K562 (cell line): ENCODE measurements around the gene ACTL10. TPM values are rescaled to one million over a fixed set of nuclear protein-coding genes. Genes with fewer than 3 reads are reported as not detected.

Experiments used
- ATAC-seq: fragments of 200-7000 bp; cut with Tn5 transposase; 3 replicates; pipeline ENCODE4 v1.9.1; 2020; ENCODE audit warnings: moderate library complexity
- BruUV-seq: library from RNA; stranded (reverse); fragments of 400-500 nt; replicated peaks from 2 replicates; lab custom pipeline; 2021; lab: Mats Ljungman, UMichigan
- CTCF ChIA-PET: fragments of 300-600 bp; formaldehyde crosslinking; extraction: SDS; loops from one replicate; lab custom pipeline; 2021; ENCODE audit warnings: low intra/inter-chr PET ratio; lab: Yijun Ruan, JAX
- POLR2A ChIA-PET: fragments of 300-600, 350-650 bp; sonication (Branson Sonifier 250); formaldehyde crosslinking; extraction: SDS; loops from one replicate; lab custom pipeline; 2021; ENCODE audit warnings: antibody characterized with exemption, inconsistent platforms; lab: Yijun Ruan, JAX
- DNase-seq, 4 experiments: peaks; one replicate each; pipeline versions ENCODE4 v3.0.0 to v3.0.0-alpha.2; 2011 to 2018; ENCODE audit warnings: low spot score in 3 of 4, mixed read lengths in 3 of 4; ENCODE audit errors: extremely low read depth in 1 of 4
- FAIRE-seq: peaks from 2 replicates; lab custom pipeline; 2011; peaks lifted over from hg19 to GRCh38; lab: Jason Lieb, UNC
- H2AFZ ChIP-seq: 2 replicates; pipeline ENCODE4 v1.6.0; 2011; ENCODE audit warnings: low read depth, low read length, control low read depth, inconsistent platforms
- H3K27ac ChIP-seq: fragments of 200-600 bp; 3 replicates; pipeline ENCODE4 v1.8.0; 2011; ENCODE audit warnings: low read depth, mild to moderate bottlenecking, control low read depth, inconsistent platforms, low read length, moderate library complexity, mixed read lengths; ENCODE audit errors: extremely low read depth
- H3K27me3 ChIP-seq, 2 experiments: fragments of 300-600 bp in 1 of 2; 2 replicates in 1 of 2; 3 replicates in 1 of 2; pipeline versions ENCODE4 v1.6.0 to v1.8.0; 2011; ENCODE audit warnings: inconsistent platforms in 2 of 2, low read length in 2 of 2, mild to moderate bottlenecking in 1 of 2, mixed read lengths in 1 of 2, moderate library complexity in 1 of 2; ENCODE audit not compliant: control insufficient read depth in 2 of 2, insufficient read depth in 2 of 2
- H3K36me3 ChIP-seq: fragments of 300-600 bp; 3 replicates; pipeline ENCODE4 v1.8.0; 2011; ENCODE audit warnings: mild to moderate bottlenecking, low read length, inconsistent platforms; ENCODE audit not compliant: control insufficient read depth, insufficient read depth
- H3K4me1 ChIP-seq, 2 experiments: fragments of 200-600 bp in 1 of 2; replicated peaks in 1 of 2; 2 replicates in 1 of 2; 3 replicates in 1 of 2; pipeline versions ENCODE4 v1.5.1 to v1.8.0; 2011; ENCODE audit warnings: inconsistent platforms in 2 of 2, low read length in 2 of 2, mild to moderate bottlenecking in 1 of 2, mixed read lengths in 1 of 2, moderate library complexity in 1 of 2; ENCODE audit not compliant: control insufficient read depth in 2 of 2, insufficient read depth in 2 of 2
- H3K4me2 ChIP-seq: 2 replicates; pipeline ENCODE4 v1.6.1; 2011; ENCODE audit warnings: low read length, control low read depth, inconsistent platforms, mixed read lengths; ENCODE audit not compliant: insufficient read depth
- H3K4me3 ChIP-seq: fragments of 200-600 bp; sonication (generic), shearing (Covaris generic); 2 replicates; pipeline ENCODE4 v1.5.1; 2016; ENCODE audit warnings: control low read depth, inconsistent platforms
- H3K79me2 ChIP-seq: fragments of 200-600 bp; 3 replicates; pipeline ENCODE4 v1.8.0; 2011; ENCODE audit warnings: low read length, inconsistent platforms; ENCODE audit not compliant: control insufficient read depth, insufficient read depth
- H3K9ac ChIP-seq, 2 experiments: 2 replicates each; pipeline versions ENCODE4 v1.6.0 to v1.6.1; 2011; ENCODE audit warnings: low read depth in 2 of 2, low read length in 2 of 2, control low read depth in 1 of 2, inconsistent platforms in 1 of 2, mild to moderate bottlenecking in 1 of 2, mixed read lengths in 1 of 2; ENCODE audit not compliant: insufficient read depth in 1 of 2
- H3K9me1 ChIP-seq: one replicate; pipeline ENCODE4 v1.6.0; 2011; ENCODE audit warnings: inconsistent platforms, mild to moderate bottlenecking, low read length, moderate library complexity; ENCODE audit not compliant: control insufficient read depth, insufficient read depth
- H3K9me3 ChIP-seq: replicated peaks from 2 replicates; pipeline ENCODE4 v1.5.1; 2011; ENCODE audit warnings: low read depth, low read length, inconsistent platforms; ENCODE audit not compliant: control insufficient read depth, insufficient read depth
- H4K20me1 ChIP-seq: replicated peaks from 2 replicates; pipeline ENCODE4 v1.6.1; 2011; ENCODE audit warnings: low read length, inconsistent platforms, mixed read lengths; ENCODE audit not compliant: control insufficient read depth, insufficient read depth
- ETV5 ChIP-seq: sonication (generic); formaldehyde crosslinking; IDR thresholded peaks from 2 replicates; pipeline ENCODE4 v1.4.0; 2020; ENCODE audit warnings: low read depth, mild to moderate bottlenecking, missing genetic modification reagents
- MEF2D ChIP-seq: conservative IDR thresholded peaks from 2 replicates; pipeline ENCODE4 v1.6.1; 2016; ENCODE audit warnings: low read depth, missing genetic modification characterization, missing compliant biosample characterization
- PHF21A ChIP-seq: fragments of 450-650 bp; IDR thresholded peaks from 2 replicates; pipeline ENCODE4 v1.6.1; 2017; ENCODE audit warnings: low read depth, borderline replicate concordance
- PURB ChIP-seq: sonication (generic); formaldehyde crosslinking; IDR thresholded peaks from 2 replicates; pipeline ENCODE4 v1.9.0; 2021; ENCODE audit warnings: low read depth, mild to moderate bottlenecking, missing genetic modification reagents
- SOX6 ChIP-seq: fragments of 450-650 bp; IDR thresholded peaks from 2 replicates; pipeline ENCODE4 v1.6.1; 2014; ENCODE audit warnings: mild to moderate bottlenecking
- WHSC1 ChIP-seq: IDR thresholded peaks from one replicate; pipeline ENCODE4 v1.6.1; 2012; ENCODE audit warnings: low read length, control low read depth, inconsistent platforms
- ZBED1 ChIP-seq: IDR thresholded peaks from 2 replicates; pipeline ENCODE4 v1.6.1; 2014
- ZNF124 ChIP-seq: sonication (generic); formaldehyde crosslinking; IDR thresholded peaks from 2 replicates; pipeline ENCODE4 v1.8.1; 2022; ENCODE audit warnings: missing genetic modification reagents
- ZNF134 ChIP-seq: fragments of 250-450 bp; sonication (Bioruptor Pico); conservative IDR thresholded peaks from 2 replicates; pipeline ENCODE4 v1.4.0; 2020
- WGBS: fragments of 100-300 bp; shearing (Covaris generic); methylation state at CpG from one replicate; pipeline ENCODE4 v1.1.6; 2016; ENCODE audit warnings: low coverage, mixed read lengths; ENCODE audit not compliant: insufficient coverage; ENCODE audit errors: missing lambda C conversion rate; 5-methylcytosine and 5-hydroxymethylcytosine counted together
- in situ Hi-C: fragments of 300-500 bp; cut with MboI; formaldehyde crosslinking; loops from 4 replicates; pipeline ENCODE4 v1.15.0; 2018; ENCODE audit warnings: inconsistent platforms, mixed read lengths
- intact Hi-C: fragments of 100-400 bp; cut with micrococcal nuclease; formaldehyde crosslinking; loops from 2 replicates; pipeline ENCODE4 v1.14.2; 2022
- polyA plus RNA-seq, 8 experiments: library from polyadenylated mRNA; depleted of rRNA in 4 of 8; stranded (reverse) in 5 of 8; unstranded in 3 of 8; fragments of >200 nt; fragmentation: Nextera tagmentation in 2 of 8; fragmentation: Illumina TruSeq in 1 of 8; extraction: Ambion mirVana in 2 of 8; extraction: Trizol in 1 of 8; gene quantifications; 2 replicates each; pipeline versions ENCODE4 v1.2.1 to v1.2.3, GENCODE V29; 2011 to 2014; ENCODE audit warnings: inconsistent platforms in 1 of 8, missing spikeins in 1 of 8
- total RNA-seq, 7 experiments: library from RNA; depleted of rRNA in 6 of 7; stranded (reverse); fragments of >200 nt in 6 of 7; fragmentation: Illumina TruSeq in 2 of 7; extraction: Trizol in 2 of 7; gene quantifications; 2 replicates each; pipeline versions ENCODE4 v1.2.1 to v1.2.3, GENCODE V29; 2011 to 2021; ENCODE audit warnings: low replicate concordance in 1 of 7
- TF ChIP-seq, protein P1 (sequence below): sonication (generic); formaldehyde crosslinking; IDR thresholded peaks from 2 replicates; pipeline ENCODE4 v1.4.0; 2020; ENCODE audit warnings: mild to moderate bottlenecking, missing genetic modification reagents
- TF ChIP-seq, protein P2 (sequence below), 2 experiments: fragments of 450-650 bp in 1 of 2; sonication (generic) in 1 of 2; formaldehyde crosslinking in 1 of 2; IDR thresholded peaks in 1 of 2; conservative IDR thresholded peaks in 1 of 2; 2 replicates each; pipeline versions ENCODE4 v1.6.1 to v1.8.1; 2016 to 2023; ENCODE audit warnings: mild to moderate bottlenecking in 2 of 2, moderate library complexity in 2 of 2, inconsistent platforms in 1 of 2, missing genetic modification reagents in 1 of 2
- TF ChIP-seq, protein P3 (sequence below), 2 experiments: fragments of 450-650 bp; IDR thresholded peaks; 2 replicates each; pipeline ENCODE4 v1.6.1; 2018; ENCODE audit warnings: mild to moderate bottlenecking in 2 of 2, low read depth in 1 of 2; ENCODE audit not compliant: partially characterized antibody in 2 of 2
- TF ChIP-seq, protein P4 (sequence below): fragments of 450-650 bp; formaldehyde crosslinking; conservative IDR thresholded peaks from 2 replicates; pipeline ENCODE4 v1.4.0; 2022; ENCODE audit warnings: mild to moderate bottlenecking, missing genetic modification characterization

Gene ACTL10
- total and polyA plus RNA-seq, 9 of the 15 experiments (the other 6 are each of a cell fraction or from before 2014, with no cell fraction given): 0.07 to 0.14 TPM; not detected in 7

DNA sequence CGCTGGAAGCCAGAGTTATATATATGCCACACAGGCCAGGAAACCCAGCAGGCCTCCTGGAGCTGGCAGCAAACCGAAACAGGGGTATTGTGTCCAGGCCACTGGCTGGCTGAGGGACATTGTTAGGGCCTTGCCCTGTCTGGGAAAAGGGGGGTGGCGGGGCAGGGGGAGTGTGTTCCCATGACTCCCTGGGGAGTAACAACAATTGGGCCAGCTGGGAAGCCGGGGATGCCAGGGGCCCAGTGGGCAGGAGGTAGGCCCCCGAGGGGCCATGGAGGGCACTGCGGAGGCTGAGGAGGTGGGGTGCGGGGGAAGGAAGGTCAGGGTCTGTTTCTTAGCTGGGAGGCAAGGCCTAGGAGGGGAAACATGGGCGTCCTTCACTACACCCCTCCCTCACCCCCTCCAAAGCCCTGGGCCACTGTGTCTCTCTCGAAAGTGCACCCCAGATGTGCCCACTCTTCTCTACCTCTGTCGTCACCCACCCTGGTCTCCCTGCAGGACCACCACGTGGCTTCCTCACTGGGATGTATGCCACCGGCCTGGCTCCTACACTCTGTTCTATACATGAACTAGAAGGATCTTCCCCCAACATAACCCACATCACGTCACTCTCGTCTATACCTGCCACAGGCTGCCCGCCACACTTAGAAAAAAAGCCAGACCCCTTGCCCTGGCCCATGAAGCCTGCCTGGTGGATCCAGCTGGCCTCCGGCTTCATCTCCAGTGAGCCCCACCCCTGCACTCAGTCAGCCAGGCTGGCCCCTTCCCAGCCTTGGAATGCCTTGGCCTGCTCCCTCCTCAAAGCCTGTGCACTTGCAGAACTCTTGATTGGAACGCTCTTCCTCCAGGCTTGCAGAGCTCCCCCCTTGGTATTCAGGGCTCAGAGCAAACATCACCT lies 27.2 kb downstream of the ACTL10 start:
- BruUV-seq: no TSS peak
- in situ Hi-C loops (no loop called here), intact Hi-C loops (no loop called here)
- FAIRE-seq (no peak), DNase-seq (no peak), ATAC-seq (no peak)
- Histone ChIP-seq H3K4me3 (no peak overlapping the region), H3K9me3 (no peaks in the 10 kb centered on the region), H3K27ac (no peak overlapping the region), H3K4me1 (peaks cover 12 to 14% of the 10 kb centered on the region in 2 experiments), H3K9ac (no peak overlapping the region), H3K4me2 (no peak overlapping the region), H3K36me3 (no peaks in the 10 kb centered on the region), H3K9me1 (no peaks in the 10 kb centered on the region), H3K79me2 (no peaks in the 10 kb centered on the region), H4K20me1 (no peaks in the 10 kb centered on the region), H3K27me3 (no peaks in the 10 kb centered on the region), H2AFZ (no peak overlapping the region)
- CTCF ChIA-PET: no interaction called here
- WGBS: 73% methylated on average over 13 of the region's 17 CpGs
- POLR2A ChIA-PET: interaction anchor here (0.5 to 1.4 kb wide), 2 partner anchors 27 to 30 kb away, joined by 3 to 5 read pairs; no protein-coding TSS in a partner anchor
- TF ChIP-seq, protein P1, sequence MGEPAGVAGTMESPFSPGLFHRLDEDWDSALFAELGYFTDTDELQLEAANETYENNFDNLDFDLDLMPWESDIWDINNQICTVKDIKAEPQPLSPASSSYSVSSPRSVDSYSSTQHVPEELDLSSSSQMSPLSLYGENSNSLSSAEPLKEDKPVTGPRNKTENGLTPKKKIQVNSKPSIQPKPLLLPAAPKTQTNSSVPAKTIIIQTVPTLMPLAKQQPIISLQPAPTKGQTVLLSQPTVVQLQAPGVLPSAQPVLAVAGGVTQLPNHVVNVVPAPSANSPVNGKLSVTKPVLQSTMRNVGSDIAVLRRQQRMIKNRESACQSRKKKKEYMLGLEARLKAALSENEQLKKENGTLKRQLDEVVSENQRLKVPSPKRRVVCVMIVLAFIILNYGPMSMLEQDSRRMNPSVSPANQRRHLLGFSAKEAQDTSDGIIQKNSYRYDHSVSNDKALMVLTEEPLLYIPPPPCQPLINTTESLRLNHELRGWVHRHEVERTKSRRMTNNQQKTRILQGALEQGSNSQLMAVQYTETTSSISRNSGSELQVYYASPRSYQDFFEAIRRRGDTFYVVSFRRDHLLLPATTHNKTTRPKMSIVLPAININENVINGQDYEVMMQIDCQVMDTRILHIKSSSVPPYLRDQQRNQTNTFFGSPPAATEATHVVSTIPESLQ: no peak
- TF ChIP-seq PURB (CRISPR knock-in tag) (no peak), ZNF134 (CRISPR knock-in tag) (no peak), SOX6 (no peak), MEF2D (tag) (no peak), ZNF124 (CRISPR knock-in tag) (no peak), PHF21A (no peak), WHSC1 (no peak), ZBED1 (no peak), ETV5 (CRISPR knock-in tag) (no peak)
- TF ChIP-seq, protein P2, sequence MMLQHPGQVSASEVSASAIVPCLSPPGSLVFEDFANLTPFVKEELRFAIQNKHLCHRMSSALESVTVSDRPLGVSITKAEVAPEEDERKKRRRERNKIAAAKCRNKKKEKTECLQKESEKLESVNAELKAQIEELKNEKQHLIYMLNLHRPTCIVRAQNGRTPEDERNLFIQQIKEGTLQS (IDR thresholded peaks at IDR 0.05): no peak
- TF ChIP-seq, protein P2 (CRISPR knock-in tag; conservative IDR thresholded peaks at IDR 0.05): no peak
- TF ChIP-seq, protein P3, sequence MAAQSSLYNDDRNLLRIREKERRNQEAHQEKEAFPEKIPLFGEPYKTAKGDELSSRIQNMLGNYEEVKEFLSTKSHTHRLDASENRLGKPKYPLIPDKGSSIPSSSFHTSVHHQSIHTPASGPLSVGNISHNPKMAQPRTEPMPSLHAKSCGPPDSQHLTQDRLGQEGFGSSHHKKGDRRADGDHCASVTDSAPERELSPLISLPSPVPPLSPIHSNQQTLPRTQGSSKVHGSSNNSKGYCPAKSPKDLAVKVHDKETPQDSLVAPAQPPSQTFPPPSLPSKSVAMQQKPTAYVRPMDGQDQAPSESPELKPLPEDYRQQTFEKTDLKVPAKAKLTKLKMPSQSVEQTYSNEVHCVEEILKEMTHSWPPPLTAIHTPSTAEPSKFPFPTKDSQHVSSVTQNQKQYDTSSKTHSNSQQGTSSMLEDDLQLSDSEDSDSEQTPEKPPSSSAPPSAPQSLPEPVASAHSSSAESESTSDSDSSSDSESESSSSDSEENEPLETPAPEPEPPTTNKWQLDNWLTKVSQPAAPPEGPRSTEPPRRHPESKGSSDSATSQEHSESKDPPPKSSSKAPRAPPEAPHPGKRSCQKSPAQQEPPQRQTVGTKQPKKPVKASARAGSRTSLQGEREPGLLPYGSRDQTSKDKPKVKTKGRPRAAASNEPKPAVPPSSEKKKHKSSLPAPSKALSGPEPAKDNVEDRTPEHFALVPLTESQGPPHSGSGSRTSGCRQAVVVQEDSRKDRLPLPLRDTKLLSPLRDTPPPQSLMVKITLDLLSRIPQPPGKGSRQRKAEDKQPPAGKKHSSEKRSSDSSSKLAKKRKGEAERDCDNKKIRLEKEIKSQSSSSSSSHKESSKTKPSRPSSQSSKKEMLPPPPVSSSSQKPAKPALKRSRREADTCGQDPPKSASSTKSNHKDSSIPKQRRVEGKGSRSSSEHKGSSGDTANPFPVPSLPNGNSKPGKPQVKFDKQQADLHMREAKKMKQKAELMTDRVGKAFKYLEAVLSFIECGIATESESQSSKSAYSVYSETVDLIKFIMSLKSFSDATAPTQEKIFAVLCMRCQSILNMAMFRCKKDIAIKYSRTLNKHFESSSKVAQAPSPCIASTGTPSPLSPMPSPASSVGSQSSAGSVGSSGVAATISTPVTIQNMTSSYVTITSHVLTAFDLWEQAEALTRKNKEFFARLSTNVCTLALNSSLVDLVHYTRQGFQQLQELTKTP (IDR thresholded peaks at IDR 0.05; ENCODE audit: low read depth in 1 of 2, partially characterized antibody in 2 of 2): no peak
- TF ChIP-seq, protein P4, sequence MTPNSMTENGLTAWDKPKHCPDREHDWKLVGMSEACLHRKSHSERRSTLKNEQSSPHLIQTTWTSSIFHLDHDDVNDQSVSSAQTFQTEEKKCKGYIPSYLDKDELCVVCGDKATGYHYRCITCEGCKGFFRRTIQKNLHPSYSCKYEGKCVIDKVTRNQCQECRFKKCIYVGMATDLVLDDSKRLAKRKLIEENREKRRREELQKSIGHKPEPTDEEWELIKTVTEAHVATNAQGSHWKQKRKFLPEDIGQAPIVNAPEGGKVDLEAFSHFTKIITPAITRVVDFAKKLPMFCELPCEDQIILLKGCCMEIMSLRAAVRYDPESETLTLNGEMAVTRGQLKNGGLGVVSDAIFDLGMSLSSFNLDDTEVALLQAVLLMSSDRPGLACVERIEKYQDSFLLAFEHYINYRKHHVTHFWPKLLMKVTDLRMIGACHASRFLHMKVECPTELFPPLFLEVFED (CRISPR knock-in tag): no peak
